H9 (cell line): Measurements from ENCODE around the gene SMURF1. TPM values are rescaled to one million over a fixed set of nuclear protein-coding genes. Genes with fewer than 3 reads are reported as not detected.
A peak's percentile ranks its signal among the peaks of the same experiment; 100 is the strongest.

ENCODE experiments used
- DNase-seq: peaks from one replicate; pipeline ENCODE4 v3.0.0-alpha.2; 2017
- H2AFZ ChIP-seq: one replicate; pipeline ENCODE4 v1.6.1; 2013; ENCODE audit warnings: mild to moderate bottlenecking, low read length, control low read depth, moderate library complexity
- H2AK5ac ChIP-seq: 2 replicates; pipeline ENCODE4 v1.6.1; 2013; ENCODE audit warnings: low read length, control low read depth, mixed read lengths; ENCODE audit not compliant: insufficient read length
- H2BK120ac ChIP-seq: one replicate; pipeline ENCODE4 v1.6.1; 2013; ENCODE audit warnings: low read depth, mild to moderate bottlenecking, low read length, control low read depth, inconsistent platforms; ENCODE audit not compliant: poor library complexity, severe bottlenecking
- H2BK12ac ChIP-seq: 2 replicates; pipeline ENCODE4 v1.6.1; 2013; ENCODE audit warnings: low read length, control low read depth, mixed read lengths, low read depth; ENCODE audit not compliant: insufficient read length
- H2BK15ac ChIP-seq: 2 replicates; pipeline ENCODE4 v1.6.1; 2013; ENCODE audit warnings: low read depth, low read length, control low read depth
- H2BK20ac ChIP-seq: one replicate; pipeline ENCODE4 v1.6.1; 2013; ENCODE audit warnings: low read depth, mild to moderate bottlenecking, low read length, control low read depth, inconsistent platforms; ENCODE audit not compliant: poor library complexity, severe bottlenecking
- H2BK5ac ChIP-seq: 2 replicates; pipeline ENCODE4 v1.6.1; 2013; ENCODE audit warnings: low read length, control low read depth, mixed read lengths; ENCODE audit not compliant: insufficient read length
- H3K14ac ChIP-seq: 2 replicates; pipeline ENCODE4 v1.6.1; 2013; ENCODE audit warnings: low read length, control low read depth; ENCODE audit not compliant: insufficient read depth
- H3K18ac ChIP-seq: 2 replicates; pipeline ENCODE4 v1.6.1; 2013; ENCODE audit warnings: low read depth, mild to moderate bottlenecking, mixed read lengths, low read length, control low read depth; ENCODE audit not compliant: insufficient read length
- H3K23ac ChIP-seq: 2 replicates; pipeline ENCODE4 v1.6.1; 2013; ENCODE audit warnings: low read length, control low read depth, mixed read lengths, low read depth; ENCODE audit not compliant: insufficient read length
- H3K23me2 ChIP-seq: 2 replicates; pipeline ENCODE4 v1.6.1; 2013; ENCODE audit warnings: low read depth, mild to moderate bottlenecking, mixed read lengths, low read length, control low read depth; ENCODE audit not compliant: insufficient read length, poor library complexity, severe bottlenecking
- H3K27ac ChIP-seq: 2 replicates; pipeline ENCODE4 v1.5.1; 2013; ENCODE audit warnings: low read length, control low read depth, mixed read lengths, low read depth; ENCODE audit not compliant: insufficient read length
- H3K27me3 ChIP-seq: 2 replicates; pipeline ENCODE4 v1.6.1; 2013; ENCODE audit warnings: low read length, control low read depth, inconsistent platforms; ENCODE audit not compliant: insufficient read depth
- H3K4ac ChIP-seq: 2 replicates; pipeline ENCODE4 v1.6.1; 2013; ENCODE audit warnings: low read depth, mild to moderate bottlenecking, control low read depth, inconsistent platforms, low read length, moderate library complexity
- H3K4me1 ChIP-seq: 2 replicates; pipeline ENCODE4 v1.6.1; 2013; ENCODE audit warnings: low read length, control low read depth, inconsistent platforms; ENCODE audit not compliant: insufficient read depth
- H3K4me2 ChIP-seq: 2 replicates; pipeline ENCODE4 v1.6.1; 2013; ENCODE audit warnings: low read length, control low read depth, mixed read lengths; ENCODE audit not compliant: insufficient read length, insufficient read depth
- H3K56ac ChIP-seq: 2 replicates; pipeline ENCODE4 v1.6.1; 2013; ENCODE audit warnings: low read depth, mild to moderate bottlenecking, mixed read lengths, low read length, control low read depth; ENCODE audit not compliant: insufficient read length
- H3K79me1 ChIP-seq: 2 replicates; pipeline ENCODE4 v1.6.1; 2013; ENCODE audit warnings: low read depth, mild to moderate bottlenecking, moderate library complexity, low read length, control low read depth, inconsistent platforms; ENCODE audit not compliant: insufficient read depth, poor library complexity, severe bottlenecking
- H3K79me2 ChIP-seq: 2 replicates; pipeline ENCODE4 v1.6.1; 2013; ENCODE audit warnings: low read length, control low read depth, inconsistent platforms; ENCODE audit not compliant: insufficient read depth
- H3K9ac ChIP-seq: 2 replicates; pipeline ENCODE4 v1.6.1; 2013; ENCODE audit warnings: low read length, control low read depth, mixed read lengths; ENCODE audit not compliant: insufficient read length; ENCODE audit errors: extremely low read depth
- H3K9me3 ChIP-seq: one replicate; pipeline ENCODE4 v1.6.1; 2013; ENCODE audit warnings: low read depth, low read length, inconsistent platforms; ENCODE audit not compliant: control insufficient read depth
- H3T11ph ChIP-seq: one replicate; pipeline ENCODE4 v1.6.1; 2013; ENCODE audit warnings: mild to moderate bottlenecking, low read length, control low read depth, inconsistent platforms
- H4K20me1 ChIP-seq: one replicate; pipeline ENCODE4 v1.6.1; 2013; ENCODE audit not compliant: control insufficient read depth, insufficient read length, insufficient read depth
- H4K5ac ChIP-seq: 2 replicates; pipeline ENCODE4 v1.6.1; 2013; ENCODE audit warnings: low read depth, mild to moderate bottlenecking, mixed read lengths, low read length, control low read depth; ENCODE audit not compliant: insufficient read length
- H4K8ac ChIP-seq: replicated peaks from 2 replicates; pipeline ENCODE4 v1.6.1; 2013; ENCODE audit warnings: low read length, control low read depth, mixed read lengths, low read depth; ENCODE audit not compliant: insufficient read length
- H4K91ac ChIP-seq: 2 replicates; pipeline ENCODE4 v1.6.1; 2013; ENCODE audit warnings: low read depth, mild to moderate bottlenecking, moderate library complexity, mixed read lengths, low read length, control low read depth; ENCODE audit not compliant: insufficient read length
- H3K27ac Mint-ChIP-seq, 3 experiments: 2 replicates in 2 of 3; 3 replicates in 1 of 3; pipeline ENCODE4 v1.8.0; 2020 to 2021; ENCODE audit warnings: mixed read lengths in 3 of 3, mild to moderate bottlenecking in 1 of 3, moderate library complexity in 1 of 3
- H3K27me3 Mint-ChIP-seq: 2 replicates; pipeline ENCODE4 v1.8.0; 2021; ENCODE audit warnings: low read depth, mild to moderate bottlenecking, moderate library complexity, mixed read lengths
- H3K36me3 Mint-ChIP-seq, 3 experiments: 2 replicates in 2 of 3; 3 replicates in 1 of 3; pipeline ENCODE4 v1.8.0; 2020 to 2021; ENCODE audit warnings: low read depth in 3 of 3, mixed read lengths in 3 of 3; ENCODE audit not compliant: insufficient read depth in 1 of 3
- H3K4me1 Mint-ChIP-seq, 2 experiments: 2 replicates each; pipeline ENCODE4 v1.8.0; 2020; ENCODE audit warnings: mixed read lengths in 2 of 2
- H3K4me3 Mint-ChIP-seq, 2 experiments: 2 replicates in 1 of 2; 3 replicates in 1 of 2; pipeline ENCODE4 v1.8.0; 2020 to 2021; ENCODE audit warnings: mild to moderate bottlenecking in 2 of 2, mixed read lengths in 2 of 2, moderate library complexity in 1 of 2
- H3K9me3 Mint-ChIP-seq, 2 experiments: 2 replicates in 1 of 2; 3 replicates in 1 of 2; pipeline ENCODE4 v1.8.0; 2020; ENCODE audit warnings: mild to moderate bottlenecking in 2 of 2, mixed read lengths in 2 of 2, moderate library complexity in 1 of 2
- total RNA-seq: library from RNA; stranded (reverse); gene quantifications from 2 replicates; pipeline ENCODE4 v1.2.1, GENCODE V29; 2021
- TF ChIP-seq, protein P1 (sequence below): fragments of 200-600 bp; sonication (generic); conservative IDR thresholded peaks from 3 replicates; pipeline ENCODE4 v1.8.0; 2021; ENCODE audit warnings: antibody characterized with exemption, mild to moderate bottlenecking

The SMURF1 gene
- total RNA-seq, 1 experiment from 2014 or later = 29.4 TPM

DNA sequence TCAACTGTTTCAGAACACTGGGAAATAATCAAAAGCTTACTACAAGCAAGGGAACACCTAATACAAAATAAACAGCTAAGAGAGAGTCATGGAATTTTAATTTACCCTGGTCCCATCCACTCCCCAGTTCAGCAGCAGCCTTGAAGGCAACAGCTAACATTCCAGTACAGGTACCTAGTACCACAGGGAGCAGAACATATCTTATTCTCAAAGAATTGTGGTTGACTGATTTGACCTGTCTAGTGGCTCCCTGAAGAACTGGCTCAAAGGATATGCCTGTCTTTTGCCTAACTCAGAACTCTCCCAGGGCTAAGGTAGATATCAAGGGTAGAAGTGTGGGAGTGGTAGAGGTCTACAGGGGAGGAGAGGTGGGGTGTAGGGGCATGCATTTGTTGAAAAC is 32.3 kb downstream of the SMURF1 start:
- no peak overlapping the region for H3K18ac ChIP-seq
- no peak overlapping the region for H4K8ac ChIP-seq
- no peak for DNase-seq
- H3K4me2 ChIP-seq = no peak overlapping the region
- no peak overlapping the region for H3K14ac ChIP-seq
- no peak overlapping the region for H3T11ph ChIP-seq
- no peak overlapping the region for H2BK5ac ChIP-seq
- no peaks in the 10 kb centered on the region for H3K9me3 ChIP-seq
- no peaks in the 10 kb centered on the region for H4K20me1 ChIP-seq
- no peak overlapping the region for H2AK5ac ChIP-seq
- no peak overlapping the region for H2AFZ ChIP-seq
- H4K5ac ChIP-seq = no peak overlapping the region
- peaks cover 11% of the 10 kb centered on the region for H3K4me1 ChIP-seq
- H2BK15ac ChIP-seq = no peak overlapping the region
- H3K79me1 ChIP-seq = peaks cover 7% of the 10 kb centered on the region
- no peak overlapping the region for H3K27ac ChIP-seq
- H3K56ac ChIP-seq = no peak overlapping the region
- Mint-ChIP-seq H3K4me3 (no peak overlapping the region), H3K27ac (peak overlapping the region; percentile 1 to 22 (median 5); a peak in 4 of 7 replicates), H3K9me3 (peaks cover under 1 to 3% of the 10 kb centered on the region in 2 experiments; a peak in 2 of 5 replicates), H3K4me1 (peaks cover 47 to 51% of the 10 kb centered on the region in 2 experiments), H3K27me3 (no peaks in the 10 kb centered on the region), H3K36me3 (peaks cover 2 to 6% (median 5%) of the 10 kb centered on the region in 3 experiments; a peak in 6 of 7 replicates)
- no peak overlapping the region for H3K9ac ChIP-seq
- H2BK120ac ChIP-seq = no peak overlapping the region
- TF ChIP-seq, protein P1, sequence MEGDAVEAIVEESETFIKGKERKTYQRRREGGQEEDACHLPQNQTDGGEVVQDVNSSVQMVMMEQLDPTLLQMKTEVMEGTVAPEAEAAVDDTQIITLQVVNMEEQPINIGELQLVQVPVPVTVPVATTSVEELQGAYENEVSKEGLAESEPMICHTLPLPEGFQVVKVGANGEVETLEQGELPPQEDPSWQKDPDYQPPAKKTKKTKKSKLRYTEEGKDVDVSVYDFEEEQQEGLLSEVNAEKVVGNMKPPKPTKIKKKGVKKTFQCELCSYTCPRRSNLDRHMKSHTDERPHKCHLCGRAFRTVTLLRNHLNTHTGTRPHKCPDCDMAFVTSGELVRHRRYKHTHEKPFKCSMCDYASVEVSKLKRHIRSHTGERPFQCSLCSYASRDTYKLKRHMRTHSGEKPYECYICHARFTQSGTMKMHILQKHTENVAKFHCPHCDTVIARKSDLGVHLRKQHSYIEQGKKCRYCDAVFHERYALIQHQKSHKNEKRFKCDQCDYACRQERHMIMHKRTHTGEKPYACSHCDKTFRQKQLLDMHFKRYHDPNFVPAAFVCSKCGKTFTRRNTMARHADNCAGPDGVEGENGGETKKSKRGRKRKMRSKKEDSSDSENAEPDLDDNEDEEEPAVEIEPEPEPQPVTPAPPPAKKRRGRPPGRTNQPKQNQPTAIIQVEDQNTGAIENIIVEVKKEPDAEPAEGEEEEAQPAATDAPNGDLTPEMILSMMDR = no peak
- H2BK20ac ChIP-seq = no peak overlapping the region
- no peak overlapping the region for H3K23ac ChIP-seq
- no peaks in the 10 kb centered on the region for H3K23me2 ChIP-seq
- no peak overlapping the region for H3K4ac ChIP-seq
- no peak overlapping the region for H4K91ac ChIP-seq
- peaks cover 10% of the 10 kb centered on the region; the same call in 1 of the 2 replicates for H3K79me2 ChIP-seq
- H3K27me3 ChIP-seq = no peaks in the 10 kb centered on the region
- H2BK12ac ChIP-seq = no peak overlapping the region
